ENCODE data around the gene WBP2.
"Not testable (repeated sequence)": the region's sequence is repeated elsewhere in the genome, so short reads cannot be mapped to it uniquely, and the experiment has no call there.

Gene WBP2

DNA sequence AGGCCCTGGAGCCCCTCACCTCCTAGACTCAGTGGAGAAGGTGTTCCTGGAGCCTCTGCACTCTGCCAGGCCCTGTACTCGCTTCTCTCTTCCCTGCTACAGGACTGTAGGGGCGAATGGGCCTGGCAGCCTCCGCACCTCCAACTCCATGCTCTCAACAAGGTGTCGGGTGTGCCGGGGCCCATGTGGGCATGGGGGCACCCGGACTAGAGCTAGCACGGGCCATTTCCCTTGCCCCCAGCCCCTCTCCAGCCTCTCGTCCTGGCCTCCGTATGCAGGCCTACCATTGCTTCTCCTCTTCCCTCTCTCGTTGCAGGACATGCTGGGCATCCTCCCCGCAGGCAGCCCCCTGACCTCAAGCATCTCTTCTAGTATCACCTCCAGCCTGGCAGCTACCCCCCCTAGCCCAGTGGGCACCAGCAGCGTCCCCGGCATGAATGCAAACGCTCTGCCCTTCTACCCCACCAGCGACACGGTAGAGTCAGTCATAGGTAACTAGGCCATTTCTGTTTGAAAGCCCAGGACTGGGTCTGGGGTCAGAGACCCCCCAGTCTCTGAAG, 36.7 kb downstream of the WBP2 start:
- DNase-seq (ENCODE audit: extremely low read depth in 1 of 2, low read depth in 1 of 2), result no peak

GRCh38 chr17:75817571-75817970, 37.6 kb downstream of the WBP2 start:
- no peak for DNase-seq (ENCODE audit: extremely low read depth in 1 of 2, low read depth in 1 of 2)

DNA sequence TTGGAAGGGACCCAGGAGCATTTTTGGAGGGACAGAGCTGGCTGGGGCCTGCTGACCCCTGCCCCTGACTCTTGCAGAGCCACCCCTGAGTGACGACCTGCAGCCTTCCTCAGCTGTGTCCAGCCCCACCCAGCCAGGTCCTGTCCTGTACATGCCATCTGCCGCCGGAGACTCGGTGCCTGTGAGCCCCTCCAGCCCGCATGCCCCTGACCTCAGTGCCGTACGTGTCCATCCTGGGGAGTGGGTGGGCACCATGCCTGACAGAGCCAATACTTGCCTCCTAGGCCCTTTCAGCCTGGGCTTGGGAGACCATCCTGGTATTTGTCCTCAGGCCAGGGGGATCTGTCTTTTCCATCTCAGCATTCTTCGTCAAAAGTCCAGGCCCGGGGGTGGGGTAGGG, 38.4 kb downstream of the WBP2 start:
- DNase-seq (ENCODE audit: extremely low read depth in 1 of 2, low read depth in 1 of 2), result no peak

- DNase-seq (ENCODE audit: extremely low read depth in 1 of 2, low read depth in 1 of 2), result no peak
These were observed 39.7 kb downstream of the WBP2 start for GRCh38 chr17:75815399-75815798.

- no peak for DNase-seq (ENCODE audit: extremely low read depth in 1 of 2, low read depth in 1 of 2)
These were observed 40.2 kb downstream of the WBP2 start for GRCh38 chr17:75814900-75815373.

DNA sequence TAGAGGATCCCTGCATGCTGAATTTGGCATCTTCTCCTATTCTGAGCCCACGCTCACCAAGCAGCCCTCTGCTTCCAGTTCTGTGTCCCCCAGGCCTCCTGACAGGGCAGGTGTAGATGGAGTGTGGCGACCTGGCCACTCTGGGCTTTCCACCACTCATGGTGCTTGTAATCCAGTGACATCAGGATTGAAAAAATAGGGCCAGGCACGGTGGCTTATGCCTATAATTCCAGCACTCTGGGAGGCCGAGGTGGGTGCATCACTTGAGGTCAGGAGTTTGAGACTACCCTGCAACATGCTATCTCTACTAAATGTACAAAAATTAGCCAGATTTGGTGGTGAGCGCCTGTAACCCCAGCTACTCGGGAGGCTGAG, 41.1 kb downstream of the WBP2 start:
- no peak for DNase-seq (ENCODE audit: extremely low read depth in 1 of 2, low read depth in 1 of 2)

DNA sequence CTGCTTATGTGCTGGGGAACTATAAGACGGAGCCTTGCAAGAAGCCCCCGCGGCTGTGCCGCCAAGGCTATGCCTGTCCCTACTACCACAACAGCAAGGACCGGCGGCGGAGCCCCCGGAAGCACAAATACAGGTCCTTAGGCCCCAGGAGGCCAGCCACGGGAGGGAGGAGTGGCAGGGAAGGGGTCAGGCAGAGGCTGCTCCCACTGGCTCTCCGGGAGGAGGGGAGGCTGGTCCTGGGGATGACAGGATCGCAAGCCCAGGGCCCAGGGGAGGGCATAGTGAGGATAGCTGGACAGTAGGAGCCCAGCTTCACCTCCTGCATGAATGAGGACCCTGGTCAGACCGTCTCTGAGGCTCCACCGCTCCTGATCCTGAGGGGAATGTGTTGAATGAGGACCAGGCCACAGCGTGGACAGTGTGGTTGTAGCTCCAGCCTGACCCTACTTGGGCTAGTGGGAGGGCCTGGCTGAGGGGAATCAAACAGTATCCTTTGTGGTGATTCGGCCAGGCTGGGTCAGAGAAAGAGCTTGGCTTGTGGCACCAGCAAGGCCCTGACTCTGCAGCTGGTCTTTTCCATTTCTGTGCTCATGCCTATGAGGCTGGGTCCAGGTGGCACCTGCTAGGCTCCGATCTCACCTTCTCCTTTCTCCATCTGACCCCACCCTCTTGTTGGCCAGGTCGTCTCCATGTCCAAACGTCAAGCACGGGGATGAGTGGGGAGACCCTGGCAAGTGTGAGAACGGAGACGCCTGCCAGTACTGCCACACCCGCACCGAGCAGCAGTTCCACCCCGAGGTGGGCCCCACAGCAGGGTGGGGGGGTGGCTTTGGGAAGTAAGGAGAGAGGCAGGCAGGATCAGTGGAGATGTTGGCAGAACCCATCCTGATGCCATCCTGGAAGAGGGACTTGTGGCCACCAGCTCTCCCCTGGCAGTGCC, 41.8 kb downstream of the WBP2 start:
- DNase-seq (ENCODE audit: extremely low read depth in 1 of 2, low read depth in 1 of 2), result no peak

DNA sequence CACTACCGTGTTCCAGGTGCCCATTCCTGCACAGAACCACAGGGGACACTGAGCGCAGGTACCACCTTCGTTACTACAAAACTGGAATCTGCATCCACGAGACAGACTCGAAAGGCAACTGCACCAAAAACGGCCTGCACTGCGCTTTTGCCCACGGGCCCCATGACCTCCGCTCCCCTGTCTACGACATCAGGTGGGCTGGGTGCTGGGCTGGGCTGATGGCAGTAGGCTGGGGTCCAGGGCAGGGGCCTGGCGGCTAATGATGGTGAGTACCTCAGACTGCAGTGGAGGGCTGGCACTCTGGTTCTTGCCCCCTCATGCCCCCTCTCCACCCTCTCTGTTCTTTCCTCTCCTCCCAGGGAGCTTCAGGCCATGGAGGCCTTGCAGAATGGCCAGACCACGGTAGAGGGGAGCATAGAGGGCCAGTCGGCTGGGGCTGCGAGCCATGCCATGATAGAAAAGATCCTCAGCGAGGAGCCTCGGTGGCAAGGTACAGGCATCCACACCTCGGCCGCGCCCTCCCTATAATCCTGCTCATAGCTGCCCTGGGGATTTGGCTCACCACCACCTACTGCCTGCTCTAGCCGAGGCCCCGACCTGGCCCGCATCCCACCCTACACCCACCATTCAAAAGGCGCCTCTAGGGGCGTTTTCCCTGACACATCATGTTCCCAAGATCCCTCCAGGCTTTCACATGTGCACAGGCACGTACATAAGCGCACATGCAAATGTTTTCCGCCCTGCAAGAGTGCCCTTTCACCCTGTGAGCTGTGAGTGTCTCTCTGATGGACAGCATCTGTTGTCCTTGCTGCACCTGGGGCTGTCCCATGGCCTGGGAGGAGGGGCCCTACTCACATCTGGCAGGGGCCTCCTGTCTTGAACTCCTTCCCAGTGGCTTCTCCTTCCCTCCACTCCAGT, 42.8 kb downstream of the WBP2 start:
- no peak for DNase-seq (ENCODE audit: extremely low read depth in 1 of 2, low read depth in 1 of 2)

GRCh38 chr17:75811174-75811573, 44.0 kb downstream of the WBP2 start:
- DNase-seq (ENCODE audit: extremely low read depth in 1 of 2, low read depth in 1 of 2), result no peak

GRCh38 chr17:75810756-75811155, 44.4 kb downstream of the WBP2 start:
- DNase-seq (ENCODE audit: extremely low read depth in 1 of 2, low read depth in 1 of 2), result not testable (repeated sequence)

DNA sequence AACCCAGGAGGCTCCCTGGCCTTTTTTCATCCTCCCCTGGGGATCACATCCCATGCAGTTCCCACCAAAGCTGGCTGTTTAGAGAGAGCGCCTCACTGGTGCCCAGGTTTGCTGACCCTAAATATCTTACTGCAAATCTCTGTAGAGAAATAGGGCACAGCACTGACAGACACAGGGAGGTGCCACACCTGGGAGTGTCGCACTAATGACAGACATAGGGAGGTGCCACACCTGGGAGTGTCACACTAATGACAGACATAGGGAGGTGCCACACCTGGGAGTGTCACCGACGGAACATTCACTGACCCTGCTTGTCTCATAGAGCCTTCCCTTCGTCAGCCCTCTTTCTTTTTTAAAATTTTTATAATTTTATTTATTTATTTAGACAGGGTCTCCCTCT, 44.9 kb downstream of the WBP2 start:
- no peak for DNase-seq (ENCODE audit: extremely low read depth in 1 of 2, low read depth in 1 of 2)

DNA sequence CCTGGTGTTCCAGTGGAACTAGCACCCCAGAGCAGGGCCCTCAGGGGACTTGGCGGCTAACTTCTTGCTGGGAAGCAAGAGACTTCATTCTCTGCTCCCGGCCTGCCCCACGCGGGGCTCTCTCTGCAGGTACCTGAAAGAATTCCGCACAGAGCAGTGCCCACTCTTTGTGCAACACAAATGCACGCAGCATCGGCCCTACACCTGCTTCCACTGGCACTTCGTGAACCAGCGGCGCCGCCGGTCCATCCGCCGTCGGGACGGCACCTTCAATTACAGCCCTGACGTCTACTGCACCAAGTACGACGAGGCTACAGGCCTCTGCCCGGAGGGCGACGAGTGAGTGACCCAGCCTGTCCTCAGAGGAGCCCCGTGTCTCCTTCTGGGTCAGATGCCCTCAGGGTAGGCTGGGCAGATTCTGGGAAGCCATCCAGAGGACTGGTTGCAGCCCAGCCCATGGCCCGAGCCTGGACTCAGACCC, 45.5 kb downstream of the WBP2 start:
- DNase-seq (ENCODE audit: extremely low read depth in 1 of 2, low read depth in 1 of 2), result no peak

DNA sequence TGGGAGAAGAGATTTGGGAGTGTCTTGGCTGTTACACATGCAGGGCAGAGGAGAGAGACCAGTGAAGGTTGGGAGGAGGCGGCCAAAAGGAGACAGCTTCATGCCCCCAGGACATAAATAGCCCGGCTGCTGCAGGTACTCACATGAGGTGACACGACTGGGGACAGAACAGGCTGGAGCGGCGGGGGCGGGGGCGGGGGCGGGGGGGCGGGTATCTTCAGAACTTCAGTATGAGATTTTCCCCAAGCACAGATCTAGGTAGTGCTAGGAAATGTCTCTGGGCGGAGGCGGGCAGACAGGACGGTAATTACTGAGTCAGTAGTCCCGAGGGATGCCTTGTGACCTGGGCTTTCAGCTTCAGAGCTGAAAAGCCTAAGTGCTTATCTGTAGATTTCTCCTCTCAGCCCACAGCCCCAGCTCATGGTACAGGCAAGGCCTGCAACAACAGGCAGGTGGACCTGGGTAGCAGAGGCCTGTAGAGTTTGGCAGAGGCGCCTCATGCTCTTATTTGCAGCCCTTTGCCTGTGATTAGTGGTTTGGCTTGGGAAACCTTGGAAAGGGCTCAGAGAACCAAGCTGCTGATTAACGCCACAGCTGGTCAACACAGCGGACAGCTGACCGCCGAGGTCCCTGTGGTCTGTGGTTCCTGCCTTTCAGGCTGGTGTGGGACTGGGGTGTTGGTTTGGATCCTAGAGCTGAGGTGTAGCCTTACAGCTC, 46.1 kb downstream of the WBP2 start:
- no peak for DNase-seq (ENCODE audit: extremely low read depth in 1 of 2, low read depth in 1 of 2)

GRCh38 chr17:75808549-75808904, 46.6 kb downstream of the WBP2 start:
- no peak for DNase-seq (ENCODE audit: extremely low read depth in 1 of 2, low read depth in 1 of 2)

GRCh38 chr17:75807861-75808260, 47.3 kb downstream of the WBP2 start:
- DNase-seq (ENCODE audit: extremely low read depth in 1 of 2, low read depth in 1 of 2), result no peak

- no peak for DNase-seq (ENCODE audit: extremely low read depth in 1 of 2, low read depth in 1 of 2)
These were observed 48.2 kb downstream of the WBP2 start for GRCh38 chr17:75806822-75807500.

GRCh38 chr17:75803883-75804282, 51.3 kb downstream of the WBP2 start:
- DNase-seq (ENCODE audit: extremely low read depth in 1 of 2, low read depth in 1 of 2), result no peak

DNA sequence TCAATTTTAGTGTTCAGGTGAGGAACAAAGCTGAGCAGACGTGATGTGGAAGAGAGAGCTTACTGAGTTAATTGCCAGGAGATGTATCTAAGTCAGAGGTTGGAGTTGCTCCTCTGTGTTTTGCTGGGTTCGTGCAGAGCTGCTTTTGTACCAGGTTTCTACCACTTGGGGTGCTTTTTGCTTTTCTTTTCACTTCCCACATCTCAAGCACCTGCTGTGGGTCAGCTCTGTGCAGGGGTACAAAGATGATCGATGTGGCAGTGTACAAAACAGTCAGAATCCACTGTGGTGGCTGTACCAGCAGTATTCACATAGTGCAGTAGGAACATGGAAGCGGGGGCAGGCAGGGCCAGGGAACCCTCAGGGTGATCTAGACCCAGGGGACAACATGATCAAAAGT, 55.7 kb downstream of the WBP2 start:
- no peak for DNase-seq (ENCODE audit: extremely low read depth in 1 of 2, low read depth in 1 of 2)

DNA sequence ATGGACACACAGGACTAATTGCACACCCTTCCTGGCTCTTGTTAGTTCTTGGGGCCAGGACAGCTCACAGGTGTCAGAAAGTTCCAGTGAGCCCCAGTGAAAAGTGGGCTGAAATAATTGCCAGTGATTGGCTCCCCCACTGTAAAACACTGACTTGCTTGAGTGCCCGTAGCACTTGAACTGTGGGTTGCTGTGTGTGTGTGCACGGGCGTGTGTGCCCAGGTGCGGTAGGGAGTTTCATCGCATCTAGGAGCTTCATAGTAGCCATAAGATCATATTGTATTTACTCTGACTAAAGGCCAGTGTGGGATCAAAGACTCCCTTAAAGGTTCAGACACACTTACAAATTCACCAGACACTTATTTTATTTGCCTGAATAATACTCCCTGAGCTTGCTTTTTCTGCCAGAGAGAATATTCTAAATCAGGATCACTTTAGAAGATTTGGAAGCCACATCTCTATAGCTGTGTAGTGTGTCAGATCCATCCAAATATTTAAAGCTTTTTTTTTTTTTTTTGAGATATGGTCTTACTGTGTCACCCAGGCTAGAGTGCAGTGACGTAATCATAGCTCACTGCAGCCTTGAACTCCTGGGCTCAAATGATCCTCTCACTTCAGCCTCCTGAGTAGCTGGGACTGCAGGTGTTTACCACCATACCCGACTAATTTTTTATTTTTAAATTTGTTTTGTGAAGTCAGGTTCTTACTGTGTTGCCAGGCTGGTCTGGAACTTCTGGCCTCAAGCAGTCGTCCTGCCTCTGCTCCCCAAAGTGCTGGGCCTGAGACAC, 59.1 kb downstream of the WBP2 start:
- no peak for DNase-seq (ENCODE audit: extremely low read depth in 1 of 2, low read depth in 1 of 2)
